D721Med (cell line): Measurements from ENCODE around the gene PPP6R3.

Experiments
- DNase-seq: peaks from one replicate; pipeline ENCODE4 v3.0.0; 2011; ENCODE audit warnings: low spot score; ENCODE audit not compliant: insufficient read length
- FAIRE-seq: peaks from 2 replicates; lab custom pipeline; 2011; peaks lifted over from hg19 to GRCh38; lab: Jason Lieb, UNC
- CTCF ChIP-seq: IDR thresholded peaks from 2 replicates; pipeline ENCODE4 v1.5.1; 2012; ENCODE audit warnings: mild to moderate bottlenecking, control low read depth; ENCODE audit not compliant: insufficient read depth; ENCODE audit errors: missing control alignments

Gene PPP6R3

GRCh38 chr11:68641880-68642279, 181.3 kb downstream of the PPP6R3 start:
- no peak for DNase-seq
- FAIRE-seq, result no peak
- TF ChIP-seq CTCF, result no peak

- TF ChIP-seq CTCF, result peak; percentile 30
- no peak for FAIRE-seq
- no peak for DNase-seq
Measured at GRCh38 chr11:68643585-68643984, 183.0 kb downstream of the PPP6R3 start.

GRCh38 chr11:68646832-68647231, 186.3 kb downstream of the PPP6R3 start:
- DNase-seq, result no peak
- FAIRE-seq, result no peak
- no peak for TF ChIP-seq CTCF

GRCh38 chr11:68649851-68650555, 189.5 kb downstream of the PPP6R3 start:
- no peak for FAIRE-seq

GRCh38 chr11:68650801-68651200, 190.2 kb downstream of the PPP6R3 start:
- no peak for TF ChIP-seq CTCF
- no peak for DNase-seq
- FAIRE-seq, result no peak

More at GRCh38 chr11:68649851-68650555, 189.5 kb downstream of the PPP6R3 start:
- DNase-seq, result no peak
- TF ChIP-seq CTCF, result no peak

- TF ChIP-seq CTCF, result no peak
- FAIRE-seq (no peak), DNase-seq (no peak)
Measured at GRCh38 chr11:68651208-68651984, 190.8 kb downstream of the PPP6R3 start.
